Activated CD4-positive, alpha-beta T cell treated with anti-CD3 and anti-CD28 coated beads, Interleukin-2, amount 50 U/mL, for 1 hour (primary cell): Measurements from ENCODE around the gene DDX3X.
"Not testable (repeated sequence)": the region's sequence is repeated elsewhere in the genome, so short reads cannot be mapped to it uniquely, and the experiment has no call there.

Source experiments
- DNase-seq: peaks from one replicate; pipeline ENCODE4 v3.0.0-alpha.2; 2020

DDX3X gene

GRCh38 chrX:41377624-41378023, 43.7 kb downstream of the DDX3X start:
- DNase-seq, result no peak

DNA sequence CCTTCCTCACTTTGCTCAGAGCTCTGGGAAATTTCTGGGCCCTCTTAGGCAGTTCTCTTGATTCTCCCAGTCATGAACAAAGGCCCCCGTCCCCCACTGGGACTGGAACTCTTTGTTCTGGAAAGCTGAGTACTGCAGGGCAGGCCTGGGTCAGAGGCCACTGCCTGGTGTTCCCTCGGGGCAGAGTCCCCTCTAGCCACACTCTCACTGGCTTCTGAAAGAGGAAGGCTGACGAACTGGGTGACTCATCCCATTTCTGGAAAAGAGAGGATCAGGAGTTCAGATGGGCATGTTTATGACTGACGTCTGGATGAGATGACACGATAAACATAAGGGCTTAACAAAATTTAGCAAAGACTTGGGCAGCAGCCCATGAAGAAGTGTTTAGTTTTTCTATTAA, 47.7 kb downstream of the DDX3X start:
- DNase-seq, result no peak

- DNase-seq, result no peak
These were observed 49.0 kb downstream of the DDX3X start for GRCh38 chrX:41382714-41383645.

GRCh38 chrX:41384051-41384705, 50.2 kb downstream of the DDX3X start:
- DNase-seq, result peak; percentile 38

GRCh38 chrX:41386222-41386990, 52.4 kb downstream of the DDX3X start:
- DNase-seq, result no peak

- no peak for DNase-seq
These were observed 54.6 kb downstream of the DDX3X start for GRCh38 chrX:41388543-41388942.

- no peak for DNase-seq
These were observed 55.4 kb downstream of the DDX3X start for GRCh38 chrX:41389311-41389888.

DNA sequence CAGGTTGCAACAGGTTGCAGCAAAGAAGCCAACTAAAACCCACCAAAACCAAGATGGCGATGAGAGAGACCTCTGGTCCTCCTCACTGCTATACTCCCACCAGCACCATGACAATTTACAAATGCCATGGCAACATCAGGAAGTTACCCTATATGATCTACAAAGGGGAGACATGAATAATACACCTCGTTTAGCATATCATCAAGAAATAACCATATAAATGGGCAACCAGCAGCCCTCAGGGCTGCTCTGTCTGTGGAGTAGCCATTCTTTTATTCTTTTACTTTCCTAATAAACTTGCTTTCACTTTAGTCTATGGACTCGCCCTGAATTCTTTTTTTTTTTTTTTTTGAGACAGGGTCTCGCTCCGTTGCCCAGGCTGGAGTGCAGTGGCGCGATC, 56.6 kb downstream of the DDX3X start:
- not testable (repeated sequence) for DNase-seq

- no peak for DNase-seq
These were observed 57.6 kb downstream of the DDX3X start for GRCh38 chrX:41391606-41392005.

DNA sequence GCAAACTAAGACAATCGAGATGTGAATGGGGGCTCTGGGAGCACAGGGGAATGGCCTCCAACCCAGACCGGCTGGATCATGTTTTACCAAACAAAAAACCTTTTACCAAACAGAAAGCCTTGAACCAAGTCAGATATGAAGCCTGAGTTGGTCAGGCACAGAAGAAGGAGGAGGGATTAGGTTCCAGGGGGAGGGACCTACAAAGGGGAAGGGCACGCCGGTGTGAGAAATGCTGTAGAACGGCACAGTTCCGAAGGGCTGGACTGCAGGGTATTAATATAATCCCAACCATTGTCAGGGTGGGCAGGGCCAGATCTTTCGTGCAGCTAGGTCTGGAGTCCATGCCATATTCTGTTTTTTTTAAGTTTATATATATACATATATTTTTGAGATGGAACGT, 60.3 kb downstream of the DDX3X start:
- no peak for DNase-seq

- no peak for DNase-seq
These were observed 63.3 kb downstream of the DDX3X start for GRCh38 chrX:41397219-41397618.

DNA sequence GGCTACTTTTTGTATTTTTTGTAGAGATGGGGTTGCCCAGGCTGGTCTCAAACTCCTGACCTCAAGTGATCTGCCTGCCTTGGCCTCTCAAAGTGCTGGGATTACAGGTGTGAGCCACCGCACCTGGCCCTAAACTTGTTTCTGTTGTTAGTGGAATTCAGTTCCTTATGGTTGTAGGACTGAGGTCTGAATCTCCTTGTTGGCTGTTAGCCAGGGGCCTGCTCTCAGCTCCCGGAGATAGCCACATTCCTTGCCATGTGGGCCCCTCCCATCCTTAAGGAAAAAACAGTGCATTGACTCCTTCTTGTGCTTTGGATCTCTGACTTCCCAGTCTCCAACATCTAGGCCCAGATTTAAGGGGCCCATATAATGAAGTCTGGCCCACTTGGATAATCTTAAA, 63.8 kb downstream of the DDX3X start:
- DNase-seq, result no peak

DNA sequence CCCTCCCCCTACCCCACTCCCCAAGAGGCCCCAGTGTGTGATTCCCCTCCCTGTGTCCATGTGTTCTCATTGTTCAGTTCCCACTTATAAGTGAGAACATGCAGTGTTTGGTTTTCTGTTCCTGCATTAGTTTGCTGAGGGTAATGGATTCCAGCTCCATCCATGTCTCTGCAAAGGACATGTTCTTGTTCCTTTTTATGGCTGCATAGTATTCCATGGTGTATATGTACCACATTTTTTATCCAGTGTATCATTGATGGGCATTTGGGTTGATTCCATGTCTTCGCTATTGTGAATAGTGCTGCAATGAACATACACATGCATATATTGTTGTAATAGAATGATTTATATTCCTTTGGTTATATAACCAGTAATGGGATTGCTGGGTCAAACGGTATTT, 68.6 kb downstream of the DDX3X start:
- DNase-seq, result not testable (repeated sequence)

- no peak for DNase-seq
These were observed 71.6 kb downstream of the DDX3X start for GRCh38 chrX:41405551-41405950.

- DNase-seq, result no peak
These were observed 72.2 kb downstream of the DDX3X start for GRCh38 chrX:41406201-41406600.

- DNase-seq, result no peak
These were observed 73.9 kb downstream of the DDX3X start for GRCh38 chrX:41407816-41408215.

DNA sequence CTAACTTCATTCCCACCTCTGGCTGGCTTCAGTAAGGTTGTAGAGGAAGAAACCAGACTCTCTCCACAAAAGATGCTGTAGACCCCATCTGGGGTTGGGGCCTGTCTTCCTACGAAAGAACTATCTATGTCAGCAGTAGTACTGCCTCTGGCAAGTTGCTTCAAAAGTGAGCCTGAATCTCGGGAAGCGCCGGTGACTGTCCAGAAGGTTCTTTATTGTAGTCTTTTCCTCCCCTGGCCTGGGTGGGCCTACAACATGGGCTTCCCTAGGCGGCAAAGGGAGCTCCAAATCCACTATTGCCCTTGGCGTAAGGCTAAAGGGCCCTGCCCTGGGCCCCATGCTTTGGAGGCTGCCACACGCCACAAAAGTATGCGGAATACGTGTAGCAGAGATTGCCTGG, 74.6 kb downstream of the DDX3X start:
- no peak for DNase-seq

DNA sequence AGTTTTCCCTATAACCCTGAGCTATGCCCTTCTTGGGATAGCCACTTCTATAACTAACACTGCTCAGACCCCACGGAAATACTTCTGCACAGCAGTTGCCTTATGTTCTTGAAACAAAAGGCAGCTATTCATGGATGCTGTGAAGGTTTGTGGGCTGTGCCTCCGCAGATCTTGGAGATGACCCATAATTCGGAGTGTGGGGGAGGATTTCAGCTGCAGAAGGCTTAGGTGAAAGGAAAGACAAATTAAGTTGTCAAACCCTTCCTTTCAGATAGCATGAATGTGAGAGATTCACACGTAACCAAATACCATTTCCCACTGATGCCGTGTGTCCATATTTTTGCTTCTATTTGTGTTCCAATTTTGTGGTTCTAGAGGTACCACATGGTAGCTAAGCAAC, 75.0 kb downstream of the DDX3X start:
- no peak for DNase-seq

DNA sequence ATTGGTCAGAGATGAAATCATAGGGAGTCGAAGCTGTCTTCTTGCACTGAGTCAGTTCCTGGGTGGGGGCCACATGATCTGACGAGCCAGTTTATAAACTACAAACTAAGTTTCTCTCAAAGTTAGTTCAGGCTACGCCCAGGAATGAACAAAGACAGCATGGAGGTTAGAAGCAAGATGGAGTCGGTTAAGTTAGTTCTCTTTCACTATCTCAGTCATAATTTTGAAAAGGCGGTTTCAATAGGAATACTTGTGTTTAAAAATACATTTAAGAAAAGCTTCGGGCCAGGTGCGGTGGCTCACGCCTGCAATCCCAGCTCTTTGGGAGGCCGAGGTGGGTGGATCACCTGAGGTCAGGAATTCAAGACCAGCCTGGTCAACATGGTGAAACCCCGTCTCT, 77.3 kb downstream of the DDX3X start:
- DNase-seq, result not testable (repeated sequence)

DNA sequence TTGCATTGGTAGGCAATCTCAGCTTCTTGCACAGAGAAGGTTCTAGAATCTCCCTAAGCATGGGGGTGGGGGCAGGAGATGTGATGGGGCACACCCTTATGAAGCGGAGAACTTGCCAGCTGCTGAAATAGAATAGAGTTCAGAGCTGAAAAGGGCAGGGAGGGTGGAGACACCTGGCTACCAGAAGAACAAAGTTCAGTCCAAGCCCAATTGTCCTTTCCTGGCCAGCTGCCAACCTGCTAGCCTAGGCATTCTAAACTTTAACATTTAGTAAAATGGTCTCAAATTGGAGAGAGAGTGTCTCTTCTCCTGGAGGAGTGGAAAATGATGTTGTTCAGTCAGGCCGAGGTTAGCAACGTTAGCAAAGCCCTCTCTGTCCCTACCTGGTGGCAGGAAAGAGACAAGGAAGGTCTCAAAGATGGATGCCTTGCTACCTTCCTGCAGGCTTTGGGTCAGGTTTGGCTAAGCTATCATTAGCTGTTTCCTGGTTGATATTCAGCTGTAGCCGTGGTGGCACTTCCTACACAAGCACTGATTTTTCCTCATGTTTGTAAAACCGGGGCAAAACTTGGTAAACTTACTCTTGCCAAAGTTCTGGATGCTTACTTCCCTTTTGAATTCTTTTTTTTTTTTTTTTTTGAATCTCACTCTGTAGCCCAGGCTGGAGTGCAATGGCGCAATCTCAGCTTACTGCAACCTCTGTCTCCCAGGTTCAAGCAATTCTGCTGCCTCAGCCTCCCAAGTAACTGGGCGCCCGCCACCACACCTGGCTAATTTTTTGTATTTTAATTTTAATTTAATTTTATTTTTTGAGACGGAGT, 78.5 kb downstream of the DDX3X start:
- no peak for DNase-seq
